ENCODE measurements around the gene WWOX.

The WWOX gene

GRCh38 chr16:79083508-79084299, 984.2 kb downstream of the WWOX start:
- no peak for DNase-seq

GRCh38 chr16:79088971-79089370, 989.5 kb downstream of the WWOX start:
- no peak for DNase-seq

- DNase-seq, result no peak
Observed at GRCh38 chr16:79089735-79090284, 990.4 kb downstream of the WWOX start.

GRCh38 chr16:79090966-79091365, 991.5 kb downstream of the WWOX start:
- no peak for DNase-seq

- DNase-seq, result no peak
Observed at GRCh38 chr16:79092846-79093245, 993.4 kb downstream of the WWOX start.

- DNase-seq, result no peak
Observed at GRCh38 chr16:79093554-79093967, 994.1 kb downstream of the WWOX start.

GRCh38 chr16:79096246-79096645, 996.8 kb downstream of the WWOX start:
- no peak for DNase-seq

- no peak for DNase-seq
Observed at GRCh38 chr16:79097166-79097565, 997.7 kb downstream of the WWOX start.

GRCh38 chr16:79097771-79098170, 998.3 kb downstream of the WWOX start:
- no peak for DNase-seq

- DNase-seq, result no peak
Observed at GRCh38 chr16:79098907-79099306, 999.5 kb downstream of the WWOX start.

GRCh38 chr16:79099716-79100115, 1000.3 kb downstream of the WWOX start:
- no peak for DNase-seq

- DNase-seq, result no peak
Observed at GRCh38 chr16:79100447-79100846, 1001.0 kb downstream of the WWOX start.

- no peak for DNase-seq
Observed at GRCh38 chr16:79101491-79101890, 1002.0 kb downstream of the WWOX start.

- no peak for DNase-seq
Observed at GRCh38 chr16:79104567-79104966, 1005.1 kb downstream of the WWOX start.

- no peak for DNase-seq
Observed at GRCh38 chr16:79107301-79107700, 1007.8 kb downstream of the WWOX start.

- no peak for DNase-seq
Observed at GRCh38 chr16:79109771-79110170, 1010.3 kb downstream of the WWOX start.

GRCh38 chr16:79110242-79110641, 1010.8 kb downstream of the WWOX start:
- DNase-seq, result no peak

GRCh38 chr16:79110953-79111352, 1011.5 kb downstream of the WWOX start:
- no peak for DNase-seq

- no peak for DNase-seq
Observed at GRCh38 chr16:79112462-79112861, 1013.0 kb downstream of the WWOX start.

- DNase-seq, result no peak
Observed at GRCh38 chr16:79113826-79114225, 1014.4 kb downstream of the WWOX start.

- no peak for DNase-seq
Observed at GRCh38 chr16:79114759-79115158, 1015.3 kb downstream of the WWOX start.

GRCh38 chr16:79121906-79122305, 1022.5 kb downstream of the WWOX start:
- DNase-seq, result no peak

GRCh38 chr16:79122343-79122742, 1022.9 kb downstream of the WWOX start:
- no peak for DNase-seq

GRCh38 chr16:79124016-79124756, 1024.7 kb downstream of the WWOX start:
- DNase-seq, result no peak
